Measurements from ENCODE around the gene MAN1A2. TPM values are rescaled to one million over a fixed set of nuclear protein-coding genes. Genes with fewer than 3 reads are reported as not detected.

Gene MAN1A2
- total RNA-seq (41.9 and 45.0 TPM in 2 replicates), polyA plus RNA-seq (18.8 and 24.7 TPM in 2 replicates)

DNA sequence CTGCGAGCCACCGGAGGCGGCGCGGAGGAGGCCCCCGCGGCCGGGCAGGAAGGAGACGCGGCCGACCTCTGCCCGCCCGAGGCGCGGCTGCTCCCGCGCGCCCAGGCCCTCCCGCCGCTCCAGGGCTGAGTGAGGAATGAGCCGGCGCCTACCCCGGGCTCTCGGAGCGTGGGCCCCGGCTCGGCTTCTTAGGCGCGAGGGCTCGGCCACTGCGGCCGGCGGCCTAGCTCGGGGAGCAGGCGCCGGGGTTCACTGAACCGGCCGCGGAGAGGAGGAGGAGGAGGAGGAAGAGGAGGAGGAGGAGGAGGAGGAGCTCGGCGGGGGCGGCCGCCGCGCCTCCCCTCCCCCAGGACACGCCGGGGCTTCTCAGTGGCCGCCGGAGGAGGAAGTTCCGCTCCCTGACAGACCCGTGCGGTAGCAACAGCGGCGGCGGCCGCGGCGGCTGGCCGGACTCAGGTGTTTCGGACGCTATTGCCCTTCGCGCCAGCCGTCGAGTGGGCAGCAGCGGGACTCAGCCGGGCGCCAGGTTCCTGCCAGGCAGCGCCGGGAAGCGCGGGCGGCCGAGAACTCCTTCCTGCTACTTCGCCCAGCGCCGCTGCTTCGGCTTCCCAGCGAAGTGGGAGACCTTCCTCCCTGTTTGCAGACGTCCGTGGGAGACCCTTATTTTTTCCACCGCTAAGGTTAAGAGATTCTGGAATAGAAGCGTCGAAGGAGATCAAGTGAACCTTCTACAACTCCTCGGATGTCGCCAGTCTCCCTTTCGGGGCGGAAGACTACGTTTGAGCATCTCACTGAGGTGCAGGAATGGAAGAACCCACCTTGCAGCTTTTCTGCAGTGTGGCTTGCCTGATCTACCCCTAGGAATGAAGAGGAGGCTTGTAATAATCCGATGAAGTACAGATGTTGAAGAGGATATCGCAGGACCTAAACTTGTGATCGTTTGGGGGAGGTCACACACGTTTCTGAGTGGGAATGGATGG is at the start of gene MAN1A2:
Gene MAN1A2 (plus strand): TSS at position 404 of the 980 bp plus-strand sequence. CDS start 735 bp downstream, outside the sequence.
- Histone ChIP-seq H3K36me3 (replicated peaks; ENCODE audit: insufficient read depth, low read depth) (no peaks in the 10 kb centered on the region), H3K9me3 (ENCODE audit: low read depth) (no peaks in the 10 kb centered on the region), H3K4me1 (ENCODE audit: insufficient read depth) (peaks cover 24% of the 10 kb centered on the region), H3K4me2 (peak within 1 kb of the TSS; percentile 91), H3K9me2 (replicated peaks; ENCODE audit: insufficient read depth) (no peaks in the 10 kb centered on the region), H3K27me3 (no peaks in the 10 kb centered on the region), H3K27ac (peak within 1 kb of the TSS; percentile 99), H4K20me1 (ENCODE audit: insufficient read depth, poor library complexity, severe bottlenecking) (peaks cover 39% of the 10 kb centered on the region), H3K79me2 (peaks cover 66% of the 10 kb centered on the region), H2AFZ (peak within 1 kb of the TSS; percentile 98), H3K4me3 (peak within 1 kb of the TSS; percentile 83)
- DNase-seq (ENCODE audit: low spot score) = peak; percentile 88
- 1% methylated on average over 65 of the region's 93 CpGs for WGBS (ENCODE audit: low lambda C conversion rate, missing lambda C conversion rate)
- no peak for TF ChIP-seq CTCF (IDR thresholded peaks at IDR 0.05; ENCODE audit: poor library complexity)

GRCh38 chr1:117318011-117318410 is 49.2 kb upstream of the MAN1A2 start:
- Histone ChIP-seq H3K27me3 (no peaks in the 10 kb centered on the region), H3K9me2 (replicated peaks; ENCODE audit: insufficient read depth) (no peaks in the 10 kb centered on the region), H3K4me1 (ENCODE audit: insufficient read depth) (peaks cover 16% of the 10 kb centered on the region), H3K9me3 (ENCODE audit: low read depth) (no peaks in the 10 kb centered on the region), H3K79me2 (no peaks in the 10 kb centered on the region), H3K36me3 (replicated peaks; ENCODE audit: insufficient read depth, low read depth) (no peaks in the 10 kb centered on the region), H3K27ac (no peak overlapping the region), H3K4me3 (no peak overlapping the region), H2AFZ (no peak overlapping the region), H4K20me1 (ENCODE audit: insufficient read depth, poor library complexity, severe bottlenecking) (no peaks in the 10 kb centered on the region), H3K4me2 (no peak overlapping the region)
- WGBS (ENCODE audit: low lambda C conversion rate, missing lambda C conversion rate) = 100% methylated on average over 1 of the region's 1 CpG
- TF ChIP-seq EZH2phosphoT487 (IDR thresholded peaks at IDR 0.05; ENCODE audit: low read depth, severe bottlenecking, unreplicated experiment) = no peak
- no peak for TF ChIP-seq EZH2 (IDR thresholded peaks at IDR 0.05; ENCODE audit: borderline replicate concordance)
- TF ChIP-seq CTCF (IDR thresholded peaks at IDR 0.05; ENCODE audit: poor library complexity) = no peak
- no peak for DNase-seq (ENCODE audit: low spot score)

GRCh38 chr1:117318426-117318825 is 48.8 kb upstream of the MAN1A2 start:
- Histone ChIP-seq H3K79me2 (no peaks in the 10 kb centered on the region), H3K27ac (no peak overlapping the region), H3K9me3 (ENCODE audit: low read depth) (no peaks in the 10 kb centered on the region), H4K20me1 (ENCODE audit: insufficient read depth, poor library complexity, severe bottlenecking) (no peaks in the 10 kb centered on the region), H3K4me3 (no peak overlapping the region), H3K9me2 (replicated peaks; ENCODE audit: insufficient read depth) (no peaks in the 10 kb centered on the region), H3K4me2 (no peak overlapping the region), H3K27me3 (no peaks in the 10 kb centered on the region), H2AFZ (no peak overlapping the region), H3K36me3 (replicated peaks; ENCODE audit: insufficient read depth, low read depth) (no peaks in the 10 kb centered on the region), H3K4me1 (ENCODE audit: insufficient read depth) (peaks cover 16% of the 10 kb centered on the region)
- 93% methylated on average over 3 of the region's 3 CpGs for WGBS (ENCODE audit: low lambda C conversion rate, missing lambda C conversion rate)
- no peak for DNase-seq (ENCODE audit: low spot score)
- TF ChIP-seq EZH2phosphoT487 (IDR thresholded peaks at IDR 0.05; ENCODE audit: low read depth, severe bottlenecking, unreplicated experiment) = no peak
- TF ChIP-seq CTCF (IDR thresholded peaks at IDR 0.05; ENCODE audit: poor library complexity) = no peak
- TF ChIP-seq EZH2 (IDR thresholded peaks at IDR 0.05; ENCODE audit: borderline replicate concordance) = no peak

All from hepatocyte (in vitro differentiated cells).